Measurements from ENCODE around the gene RXRA.

RXRA gene

GRCh38 chr9:134296301-134297082 is 29.8 kb upstream of the RXRA start:
- DNase-seq (ENCODE audit: low spot score in 2 of 2) (no peak), ATAC-seq (replicated peaks; ENCODE audit: extremely low read depth, poor library complexity, severe bottlenecking) (no peak)
- Mint-ChIP-seq H3K27ac (ENCODE audit: low read depth) (peak overlapping the region; percentile 61), H3K27me3 (peaks cover 25% of the 10 kb centered on the region), H3K9me3 (no peaks in the 10 kb centered on the region), H3K4me3 (no peak overlapping the region), H3K4me1 (peaks cover 22% of the 10 kb centered on the region), H3K36me3 (ENCODE audit: insufficient read depth) (peaks cover 2% of the 10 kb centered on the region)

- H3K27me3 Mint-ChIP-seq: peaks cover 25% of the 10 kb centered on the region
- H3K36me3 Mint-ChIP-seq (ENCODE audit: insufficient read depth): peaks cover 2% of the 10 kb centered on the region
- H3K27ac Mint-ChIP-seq (ENCODE audit: low read depth): no peak overlapping the region
- H3K4me1 Mint-ChIP-seq: peaks cover 28% of the 10 kb centered on the region
- DNase-seq (ENCODE audit: low spot score in 2 of 2): no peak
- no peak overlapping the region for H3K4me3 Mint-ChIP-seq
- no peaks in the 10 kb centered on the region for H3K9me3 Mint-ChIP-seq
- ATAC-seq (replicated peaks; ENCODE audit: extremely low read depth, poor library complexity, severe bottlenecking): no peak
These were observed 29.2 kb upstream of the RXRA start for GRCh38 chr9:134297083-134297410.

GRCh38 chr9:134297576-134297975 is 28.7 kb upstream of the RXRA start:
- Mint-ChIP-seq H3K4me1 (peaks cover 28% of the 10 kb centered on the region), H3K27ac (ENCODE audit: low read depth) (no peak overlapping the region), H3K27me3 (peaks cover 25% of the 10 kb centered on the region), H3K36me3 (ENCODE audit: insufficient read depth) (peaks cover 2% of the 10 kb centered on the region), H3K4me3 (no peak overlapping the region), H3K9me3 (no peaks in the 10 kb centered on the region)
- DNase-seq (ENCODE audit: low spot score in 2 of 2) (no peak), ATAC-seq (replicated peaks; ENCODE audit: extremely low read depth, poor library complexity, severe bottlenecking) (no peak)

GRCh38 chr9:134298000-134298399 is 28.3 kb upstream of the RXRA start:
- no peaks in the 10 kb centered on the region for H3K9me3 Mint-ChIP-seq
- no peak for ATAC-seq (replicated peaks; ENCODE audit: extremely low read depth, poor library complexity, severe bottlenecking)
- H3K27me3 Mint-ChIP-seq: peaks cover 21% of the 10 kb centered on the region
- no peak overlapping the region for H3K27ac Mint-ChIP-seq (ENCODE audit: low read depth)
- peaks cover 2% of the 10 kb centered on the region for H3K36me3 Mint-ChIP-seq (ENCODE audit: insufficient read depth)
- DNase-seq (ENCODE audit: low spot score in 2 of 2): no peak
- no peak overlapping the region for H3K4me3 Mint-ChIP-seq
- H3K4me1 Mint-ChIP-seq: peaks cover 28% of the 10 kb centered on the region

- no peak for DNase-seq (ENCODE audit: low spot score in 2 of 2)
- H3K4me3 Mint-ChIP-seq: no peak overlapping the region
- peaks cover 28% of the 10 kb centered on the region for H3K4me1 Mint-ChIP-seq
- peaks cover 2% of the 10 kb centered on the region for H3K36me3 Mint-ChIP-seq (ENCODE audit: insufficient read depth)
- H3K27ac Mint-ChIP-seq (ENCODE audit: low read depth): no peak overlapping the region
- H3K9me3 Mint-ChIP-seq: no peaks in the 10 kb centered on the region
- ATAC-seq (replicated peaks; ENCODE audit: extremely low read depth, poor library complexity, severe bottlenecking): no peak
- H3K27me3 Mint-ChIP-seq: peaks cover 13% of the 10 kb centered on the region
These were observed 27.2 kb upstream of the RXRA start for GRCh38 chr9:134299068-134299467.

GRCh38 chr9:134299883-134300282 is 26.4 kb upstream of the RXRA start:
- no peaks in the 10 kb centered on the region for H3K9me3 Mint-ChIP-seq
- peaks cover 13% of the 10 kb centered on the region for H3K27me3 Mint-ChIP-seq

GRCh38 chr9:134301387-134302129 is 24.7 kb upstream of the RXRA start:
- peak in 1 of 2 donors; percentile 79 for DNase-seq (ENCODE audit: low spot score in 2 of 2)
- ATAC-seq (replicated peaks; ENCODE audit: extremely low read depth, poor library complexity, severe bottlenecking): peak; percentile 98
- Mint-ChIP-seq H3K9me3 (no peaks in the 10 kb centered on the region), H3K36me3 (ENCODE audit: insufficient read depth) (peaks cover 2% of the 10 kb centered on the region), H3K4me1 (peaks cover 18% of the 10 kb centered on the region), H3K27ac (ENCODE audit: low read depth) (peak overlapping the region; percentile 98), H3K27me3 (peaks cover under 1% of the 10 kb centered on the region), H3K4me3 (peak overlapping the region; percentile 52)

More at GRCh38 chr9:134299883-134300282, 26.4 kb upstream of the RXRA start:
- no peak for DNase-seq (ENCODE audit: low spot score in 2 of 2)
- Mint-ChIP-seq H3K4me1 (peaks cover 28% of the 10 kb centered on the region), H3K4me3 (no peak overlapping the region), H3K36me3 (ENCODE audit: insufficient read depth) (peaks cover 2% of the 10 kb centered on the region), H3K27ac (ENCODE audit: low read depth) (peak overlapping the region; percentile 98)
- ATAC-seq (replicated peaks; ENCODE audit: extremely low read depth, poor library complexity, severe bottlenecking): no peak

- DNase-seq (ENCODE audit: low spot score in 2 of 2) (no peak), ATAC-seq (replicated peaks; ENCODE audit: extremely low read depth, poor library complexity, severe bottlenecking) (no peak)
- Mint-ChIP-seq H3K4me3 (peak overlapping the region; percentile 52), H3K4me1 (peaks cover 16% of the 10 kb centered on the region), H3K36me3 (ENCODE audit: insufficient read depth) (peaks cover 2% of the 10 kb centered on the region), H3K27me3 (no peaks in the 10 kb centered on the region), H3K9me3 (no peaks in the 10 kb centered on the region), H3K27ac (ENCODE audit: low read depth) (peak overlapping the region; percentile 98)
These were observed 24.0 kb upstream of the RXRA start for GRCh38 chr9:134302130-134302817.

- H3K4me1 Mint-ChIP-seq: peaks cover 16% of the 10 kb centered on the region
- ATAC-seq (replicated peaks; ENCODE audit: extremely low read depth, poor library complexity, severe bottlenecking) (no peak), DNase-seq (ENCODE audit: low spot score in 2 of 2) (no peak)
- peaks cover 2% of the 10 kb centered on the region for H3K36me3 Mint-ChIP-seq (ENCODE audit: insufficient read depth)
- H3K27ac Mint-ChIP-seq (ENCODE audit: low read depth): peak overlapping the region; percentile 50
- H3K4me3 Mint-ChIP-seq: no peak overlapping the region
- H3K27me3 Mint-ChIP-seq: no peaks in the 10 kb centered on the region
- H3K9me3 Mint-ChIP-seq: no peaks in the 10 kb centered on the region
These were observed 22.7 kb upstream of the RXRA start for GRCh38 chr9:134303601-134304000.

GRCh38 chr9:134304261-134304660 is 22.0 kb upstream of the RXRA start:
- H3K27ac Mint-ChIP-seq (ENCODE audit: low read depth): peak overlapping the region; percentile 50
- no peak overlapping the region for H3K4me3 Mint-ChIP-seq
- DNase-seq (ENCODE audit: low spot score in 2 of 2) (no peak), ATAC-seq (replicated peaks; ENCODE audit: extremely low read depth, poor library complexity, severe bottlenecking) (no peak)
- H3K36me3 Mint-ChIP-seq (ENCODE audit: insufficient read depth): peaks cover 2% of the 10 kb centered on the region
- no peaks in the 10 kb centered on the region for H3K27me3 Mint-ChIP-seq
- peaks cover 16% of the 10 kb centered on the region for H3K4me1 Mint-ChIP-seq
- no peaks in the 10 kb centered on the region for H3K9me3 Mint-ChIP-seq

GRCh38 chr9:134304690-134305089 is 21.6 kb upstream of the RXRA start:
- ATAC-seq (replicated peaks; ENCODE audit: extremely low read depth, poor library complexity, severe bottlenecking) (no peak), DNase-seq (ENCODE audit: low spot score in 2 of 2) (no peak)
- no peaks in the 10 kb centered on the region for H3K27me3 Mint-ChIP-seq
- H3K4me3 Mint-ChIP-seq: no peak overlapping the region
- H3K36me3 Mint-ChIP-seq (ENCODE audit: insufficient read depth): peaks cover 2% of the 10 kb centered on the region
- H3K9me3 Mint-ChIP-seq: no peaks in the 10 kb centered on the region
- H3K27ac Mint-ChIP-seq (ENCODE audit: low read depth): peak overlapping the region; percentile 50
- peaks cover 16% of the 10 kb centered on the region for H3K4me1 Mint-ChIP-seq

- ATAC-seq (replicated peaks; ENCODE audit: extremely low read depth, poor library complexity, severe bottlenecking) (no peak), DNase-seq (ENCODE audit: low spot score in 2 of 2) (no peak)
- H3K27me3 Mint-ChIP-seq: no peaks in the 10 kb centered on the region
These were observed 20.7 kb upstream of the RXRA start for GRCh38 chr9:134305533-134305932.

More at GRCh38 chr9:134305533-134305932, 20.7 kb upstream of the RXRA start:
- Mint-ChIP-seq H3K4me1 (peaks cover 13% of the 10 kb centered on the region), H3K9me3 (no peaks in the 10 kb centered on the region), H3K27ac (ENCODE audit: low read depth) (no peak overlapping the region), H3K4me3 (no peak overlapping the region), H3K36me3 (ENCODE audit: insufficient read depth) (peaks cover 2% of the 10 kb centered on the region)
